Activated naive CD4-positive, alpha-beta T cell treated with anti-CD3 and anti-CD28 coated beads for 36 hours (primary cell): ENCODE results near the gene ZFHX3. TPM values are rescaled to one million over a fixed set of nuclear protein-coding genes. Genes with fewer than 3 reads are reported as not detected.
"Not testable (repeated sequence)": the region's sequence is repeated elsewhere in the genome, so short reads cannot be mapped to it uniquely, and the experiment has no call there.

Experiments used
- CTCF ChIA-PET: fragments of 350-600 bp; sonication (Branson Sonifier 250); formaldehyde crosslinking; loops from one replicate; lab custom pipeline; 2021; ENCODE audit warnings: antibody characterized with exemption; lab: Charles Lee
- DNase-seq: peaks from one replicate; pipeline ENCODE4 v3.0.0-alpha.2; 2020
- H3K27ac Mint-ChIP-seq: one replicate; pipeline ENCODE4 v1.8.0; 2021; ENCODE audit warnings: mild to moderate bottlenecking, mixed read lengths
- H3K27me3 Mint-ChIP-seq: one replicate; pipeline ENCODE4 v1.8.0; 2021; ENCODE audit warnings: low read depth, mixed read lengths
- H3K36me3 Mint-ChIP-seq: one replicate; pipeline ENCODE4 v1.8.0; 2021; ENCODE audit warnings: low read depth, mixed read lengths
- H3K4me1 Mint-ChIP-seq: one replicate; pipeline ENCODE4 v1.8.0; 2021; ENCODE audit warnings: low read depth, mixed read lengths
- H3K4me3 Mint-ChIP-seq: one replicate; pipeline ENCODE4 v1.8.0; 2021; ENCODE audit warnings: mild to moderate bottlenecking, moderate library complexity, mixed read lengths
- H3K9me3 Mint-ChIP-seq: one replicate; pipeline ENCODE4 v1.8.0; 2021; ENCODE audit warnings: mixed read lengths
- intact Hi-C: fragments of 100-400 bp; cut with micrococcal nuclease; formaldehyde crosslinking; loops from one replicate; pipeline ENCODE4 v1.15.1; 2023
- total RNA-seq, 2 experiments: library from RNA; stranded (reverse); gene quantifications; one replicate each; pipeline ENCODE4 v1.2.3, GENCODE V29; 2021

The ZFHX3 gene
- total RNA-seq, 2 experiments from 2014 or later: 0.44 to 0.72 TPM

- Mint-ChIP-seq H3K36me3 (no peaks in the 10 kb centered on the region), H3K27ac (no peak overlapping the region), H3K4me1 (no peaks in the 10 kb centered on the region), H3K9me3 (no peaks in the 10 kb centered on the region), H3K27me3 (peaks cover 2% of the 10 kb centered on the region), H3K4me3 (no peak overlapping the region)
- intact Hi-C loops: no loop called here
- DNase-seq: no peak
- CTCF ChIA-PET: no interaction called here
These were observed 27.5 kb downstream of the ZFHX3 start for GRCh38 chr16:73020409-73020884.

- CTCF ChIA-PET: no interaction called here
- H3K9me3 Mint-ChIP-seq: no peaks in the 10 kb centered on the region
- H3K4me3 Mint-ChIP-seq: no peak overlapping the region
- H3K36me3 Mint-ChIP-seq: no peaks in the 10 kb centered on the region
- H3K27ac Mint-ChIP-seq: no peak overlapping the region
- H3K27me3 Mint-ChIP-seq: peaks cover 2% of the 10 kb centered on the region
- H3K4me1 Mint-ChIP-seq: no peaks in the 10 kb centered on the region
- DNase-seq: no peak
- intact Hi-C loops: no loop called here
These were observed 28.2 kb downstream of the ZFHX3 start for GRCh38 chr16:73019457-73020362.

- H3K9me3 Mint-ChIP-seq: no peaks in the 10 kb centered on the region
- no peak overlapping the region for H3K27ac Mint-ChIP-seq
- H3K4me1 Mint-ChIP-seq: no peaks in the 10 kb centered on the region
- H3K27me3 Mint-ChIP-seq: peaks cover 2% of the 10 kb centered on the region
- H3K4me3 Mint-ChIP-seq: no peak overlapping the region
- intact Hi-C loops: no loop called here
- CTCF ChIA-PET: no interaction called here
- no peak for DNase-seq
- no peaks in the 10 kb centered on the region for H3K36me3 Mint-ChIP-seq
These were observed 29.0 kb downstream of the ZFHX3 start for GRCh38 chr16:73018821-73019456.

- Mint-ChIP-seq H3K9me3 (no peaks in the 10 kb centered on the region), H3K27me3 (peaks cover 2% of the 10 kb centered on the region), H3K4me1 (no peaks in the 10 kb centered on the region), H3K27ac (no peak overlapping the region), H3K36me3 (no peaks in the 10 kb centered on the region), H3K4me3 (no peak overlapping the region)
- CTCF ChIA-PET: no interaction called here
- DNase-seq: no peak
- intact Hi-C loops: no loop called here
These were observed 30.6 kb downstream of the ZFHX3 start for GRCh38 chr16:73017321-73017720.

GRCh38 chr16:73016488-73016830 is 31.5 kb downstream of the ZFHX3 start:
- no peak for DNase-seq
- Mint-ChIP-seq H3K4me1 (no peaks in the 10 kb centered on the region), H3K4me3 (no peak overlapping the region), H3K36me3 (no peaks in the 10 kb centered on the region), H3K9me3 (no peaks in the 10 kb centered on the region), H3K27ac (no peak overlapping the region), H3K27me3 (peaks cover 2% of the 10 kb centered on the region)
- CTCF ChIA-PET: no interaction called here
- intact Hi-C loops: no loop called here

GRCh38 chr16:73015612-73016487 is 32.1 kb downstream of the ZFHX3 start:
- H3K36me3 Mint-ChIP-seq: no peaks in the 10 kb centered on the region
- intact Hi-C loops: no loop called here
- CTCF ChIA-PET: no interaction called here
- H3K4me3 Mint-ChIP-seq: no peak overlapping the region
- no peaks in the 10 kb centered on the region for H3K4me1 Mint-ChIP-seq
- no peaks in the 10 kb centered on the region for H3K9me3 Mint-ChIP-seq
- no peak for DNase-seq
- no peaks in the 10 kb centered on the region for H3K27me3 Mint-ChIP-seq
- no peak overlapping the region for H3K27ac Mint-ChIP-seq

GRCh38 chr16:73014768-73015167 is 33.2 kb downstream of the ZFHX3 start:
- intact Hi-C loops: no loop called here
- no peak overlapping the region for H3K27ac Mint-ChIP-seq
- no peaks in the 10 kb centered on the region for H3K36me3 Mint-ChIP-seq
- no peaks in the 10 kb centered on the region for H3K4me1 Mint-ChIP-seq
- H3K27me3 Mint-ChIP-seq: no peaks in the 10 kb centered on the region
- DNase-seq: no peak
- H3K9me3 Mint-ChIP-seq: no peaks in the 10 kb centered on the region
- no peak overlapping the region for H3K4me3 Mint-ChIP-seq
- CTCF ChIA-PET: no interaction called here

- Mint-ChIP-seq H3K9me3 (no peaks in the 10 kb centered on the region), H3K4me3 (no peak overlapping the region), H3K27me3 (no peaks in the 10 kb centered on the region), H3K36me3 (no peaks in the 10 kb centered on the region), H3K4me1 (no peaks in the 10 kb centered on the region), H3K27ac (no peak overlapping the region)
- no peak for DNase-seq
- intact Hi-C loops: no loop called here
- CTCF ChIA-PET: no interaction called here
These were observed 34.0 kb downstream of the ZFHX3 start for GRCh38 chr16:73013974-73014373.

- intact Hi-C loops: no loop called here
- H3K4me1 Mint-ChIP-seq: no peaks in the 10 kb centered on the region
- no peaks in the 10 kb centered on the region for H3K36me3 Mint-ChIP-seq
- H3K9me3 Mint-ChIP-seq: no peaks in the 10 kb centered on the region
- DNase-seq: no peak
- H3K4me3 Mint-ChIP-seq: no peak overlapping the region
- no peaks in the 10 kb centered on the region for H3K27me3 Mint-ChIP-seq
- CTCF ChIA-PET: interaction anchor here (0.6 kb wide), 1 partner anchor 28 kb away, joined by 4 read pairs; no protein-coding TSS in a partner anchor
- no peak overlapping the region for H3K27ac Mint-ChIP-seq
These were observed 35.6 kb downstream of the ZFHX3 start for GRCh38 chr16:73012341-73012740.

- H3K9me3 Mint-ChIP-seq: no peaks in the 10 kb centered on the region
- CTCF ChIA-PET: interaction anchor here (0.6 kb wide), 1 partner anchor 123 kb away, joined by 3 read pairs; no protein-coding TSS in a partner anchor
- no peak overlapping the region for H3K27ac Mint-ChIP-seq
- intact Hi-C loops: no loop called here
- H3K4me1 Mint-ChIP-seq: no peaks in the 10 kb centered on the region
- no peaks in the 10 kb centered on the region for H3K36me3 Mint-ChIP-seq
- no peak for DNase-seq
- H3K27me3 Mint-ChIP-seq: no peaks in the 10 kb centered on the region
- H3K4me3 Mint-ChIP-seq: no peak overlapping the region
These were observed 36.0 kb downstream of the ZFHX3 start for GRCh38 chr16:73011926-73012325.

- H3K36me3 Mint-ChIP-seq: no peaks in the 10 kb centered on the region
- DNase-seq: no peak
- intact Hi-C loops: no loop called here
These were observed 37.7 kb downstream of the ZFHX3 start for GRCh38 chr16:73010150-73010676.

GRCh38 chr16:73009710-73010109 is 38.2 kb downstream of the ZFHX3 start:
- intact Hi-C loops, H3K36me3 Mint-ChIP-seq, H3K27me3 Mint-ChIP-seq, H3K27ac Mint-ChIP-seq, CTCF ChIA-PET, H3K4me1 Mint-ChIP-seq, H3K9me3 Mint-ChIP-seq, DNase-seq, H3K4me3 Mint-ChIP-seq: not testable (repeated sequence)

More at GRCh38 chr16:73010150-73010676, 37.7 kb downstream of the ZFHX3 start:
- H3K9me3 Mint-ChIP-seq: no peaks in the 10 kb centered on the region
- H3K4me3 Mint-ChIP-seq: no peak overlapping the region
- CTCF ChIA-PET: no interaction called here
- no peaks in the 10 kb centered on the region for H3K27me3 Mint-ChIP-seq
- H3K4me1 Mint-ChIP-seq: no peaks in the 10 kb centered on the region
- H3K27ac Mint-ChIP-seq: no peak overlapping the region
